Endometrial microvascular endothelial cells (primary cell): ENCODE measurements around the gene PRSS1. TPM values are rescaled to one million over a fixed set of nuclear protein-coding genes. Genes with fewer than 3 reads are reported as not detected.

Source experiments
- in situ Hi-C: cut with HindIII; loops from 2 replicates; pipeline ENCODE4 v1.10.0; 2017; ENCODE audit warnings: low sequenced_read_pairs, low pct_unique_long_range_greater_than_20kb; ENCODE audit errors: inconsistent ontology term
- total RNA-seq: library from RNA; depleted of rRNA; stranded (reverse); fragments of >200 nt; gene quantifications from one replicate; pipeline ENCODE4 v1.2.3, GENCODE V29; 2015; ENCODE audit errors: inconsistent ontology term

The PRSS1 gene
- total RNA-seq, 1 donor from 2014 or later = not detected

- in situ Hi-C loops = no loop called here
Measured at GRCh38 chr7:142788303-142789289, 39.3 kb downstream of the PRSS1 start.

- in situ Hi-C loops = no loop called here
Measured at GRCh38 chr7:142789441-142789840, 40.2 kb downstream of the PRSS1 start.

GRCh38 chr7:142790056-142790455 is 40.8 kb downstream of the PRSS1 start:
- in situ Hi-C loops = no loop called here

GRCh38 chr7:142790555-142790954 is 41.3 kb downstream of the PRSS1 start:
- in situ Hi-C loops = no loop called here

GRCh38 chr7:142791502-142791901 is 42.2 kb downstream of the PRSS1 start:
- in situ Hi-C loops = no loop called here

GRCh38 chr7:142792129-142792528 is 42.9 kb downstream of the PRSS1 start:
- in situ Hi-C loops = no loop called here

GRCh38 chr7:142792593-142792992 is 43.3 kb downstream of the PRSS1 start:
- in situ Hi-C loops = no loop called here

- in situ Hi-C loops = no loop called here
Measured at GRCh38 chr7:142793156-142793555, 43.9 kb downstream of the PRSS1 start.

GRCh38 chr7:142795339-142795863 is 46.1 kb downstream of the PRSS1 start:
- in situ Hi-C loops = no loop called here

GRCh38 chr7:142796001-142796500 is 46.8 kb downstream of the PRSS1 start:
- in situ Hi-C loops = no loop called here

GRCh38 chr7:142796501-142797390 is 47.5 kb downstream of the PRSS1 start:
- in situ Hi-C loops = no loop called here

GRCh38 chr7:142797391-142798377 is 48.4 kb downstream of the PRSS1 start:
- in situ Hi-C loops = no loop called here

- in situ Hi-C loops = no loop called here
Measured at GRCh38 chr7:142798451-142799436, 49.5 kb downstream of the PRSS1 start.

- in situ Hi-C loops = no loop called here
Measured at GRCh38 chr7:142799437-142799835, 50.2 kb downstream of the PRSS1 start.

GRCh38 chr7:142800088-142800487 is 50.8 kb downstream of the PRSS1 start:
- in situ Hi-C loops = no loop called here

- in situ Hi-C loops = no loop called here
Measured at GRCh38 chr7:142800699-142801260, 51.5 kb downstream of the PRSS1 start.
